Body of pancreas (tissue), 4 donors: ENCODE results near the gene HOXA6. TPM values are rescaled to one million over a fixed set of nuclear protein-coding genes. Genes with fewer than 3 reads are reported as not detected.

Experiments used
- ATAC-seq: fragments of 150-250 bp; one replicate; pipeline ENCODE4 v1.9.1; 2016
- DNase-seq, 4 donors: peaks; one replicate each; pipeline ENCODE4 v3.0.0-alpha.2; 2019
- H3K27ac ChIP-seq, 4 donors: fragments of 200-600 bp; sonication (generic); 1 replicate in 3 of 4; 2 replicates in 1 of 4; pipeline versions ENCODE4 v1.5.1 to v1.6.1; 2016 to 2019; ENCODE audit warnings: mild to moderate bottlenecking in 1 of 4, mixed read lengths in 1 of 4, moderate library complexity in 1 of 4
- H3K27me3 ChIP-seq, 2 donors: fragments of 200-600 bp; sonication (generic); one replicate each; pipeline ENCODE4 v1.6.0; 2016; ENCODE audit warnings: mild to moderate bottlenecking in 1 of 2
- H3K36me3 ChIP-seq, 2 donors: fragments of 200-600 bp; sonication (generic); replicated peaks in 1 of 2; 2 replicates each; pipeline ENCODE4 v1.5.1; 2016; ENCODE audit warnings: low read depth in 2 of 2; ENCODE audit not compliant: insufficient read depth in 1 of 2
- H3K4me1 ChIP-seq: fragments of 200-600 bp; sonication (generic); one replicate; pipeline ENCODE4 v1.6.0; 2016
- H3K4me3 ChIP-seq, 2 donors: fragments of 200-600 bp; sonication (generic); 1 replicate in 1 of 2; 2 replicates in 1 of 2; pipeline ENCODE4 v1.5.1; 2016 to 2019
- H3K9me3 ChIP-seq, 3 donors: fragments of 200-600 bp; sonication (generic); 1 replicate in 2 of 3; 2 replicates in 1 of 3; pipeline ENCODE4 v1.5.1; 2016
- CTCF ChIP-seq, 7 experiments: fragments of 450-650 bp in 4 of 7; fragments of 200-600 bp in 3 of 7; sonication (generic) in 3 of 7; IDR thresholded peaks; one replicate each; pipeline ENCODE4 v1.5.1; 2016 to 2019; ENCODE audit warnings: antibody characterized with exemption in 7 of 7
- POLR2A ChIP-seq, 3 donors: fragments of 450-650 bp; IDR thresholded peaks; one replicate each; pipeline ENCODE4 v1.6.1; 2016; ENCODE audit warnings: antibody characterized with exemption in 3 of 3, mild to moderate bottlenecking in 2 of 3
- WGBS, 2 donors: methylation state at CpG; one replicate each; pipeline ENCODE4 v1.1.5; 2017; 5-methylcytosine and 5-hydroxymethylcytosine counted together
- intact Hi-C: fragments of 100-400 bp; cut with DNase I; formaldehyde crosslinking; loops from one replicate; pipeline ENCODE4 v1.15.1; 2023
- total RNA-seq, 2 donors: library from RNA; depleted of rRNA; stranded (reverse); fragments of >200 nt; gene quantifications; one replicate each; pipeline ENCODE4 v1.1.0, GENCODE V29; 2016

Gene HOXA6
- total RNA-seq, 2 donors from 2014 or later, result not detected

- H3K4me3 ChIP-seq, result no peak overlapping the region
- no peak overlapping the region for H3K27ac ChIP-seq
- ATAC-seq (no peak), DNase-seq (no peak)
- H3K9me3 ChIP-seq, result no peaks in the 10 kb centered on the region
- TF ChIP-seq CTCF (IDR thresholded peaks at IDR 0.05) (no peak), POLR2A (IDR thresholded peaks at IDR 0.05) (no peak)
- no peaks in the 10 kb centered on the region for H3K36me3 ChIP-seq
- H3K4me1 ChIP-seq, result peaks cover 16% of the 10 kb centered on the region
- WGBS, 2 donors, result 10 to 19% methylated on average over 3 of the region's 3 CpGs
- intact Hi-C loops, result no loop called here
- H3K27me3 ChIP-seq, result peaks cover 0 to 58% of the 10 kb centered on the region in 2 donors
Measured at GRCh38 chr7:27126596-27127327, 20.8 kb downstream of the HOXA6 start.

GRCh38 chr7:27125986-27126394 is 21.6 kb downstream of the HOXA6 start:
- no peak for DNase-seq
- Histone ChIP-seq H3K27me3 (peaks cover 0 to 52% of the 10 kb centered on the region in 2 donors), H3K27ac (no peak overlapping the region), H3K4me3 (no peak overlapping the region), H3K9me3 (no peaks in the 10 kb centered on the region), H3K4me1 (peaks cover 14% of the 10 kb centered on the region), H3K36me3 (no peaks in the 10 kb centered on the region)
- WGBS, 2 donors, result 8 to 23% methylated on average over 5 of the region's 5 CpGs
- intact Hi-C loops, result no loop called here
- no peak for TF ChIP-seq CTCF (IDR thresholded peaks at IDR 0.05)
- TF ChIP-seq POLR2A (IDR thresholded peaks at IDR 0.05), result no peak
- ATAC-seq, result no peak

GRCh38 chr7:27124902-27125689 is 22.5 kb downstream of the HOXA6 start:
- WGBS, 2 donors, result 19 to 30% methylated on average over 6 to 8 of the region's 8 CpGs
- TF ChIP-seq CTCF (IDR thresholded peaks at IDR 0.05), result no peak
- no peak for TF ChIP-seq POLR2A (IDR thresholded peaks at IDR 0.05)
- Histone ChIP-seq H3K36me3 (no peaks in the 10 kb centered on the region), H3K4me1 (peaks cover 7% of the 10 kb centered on the region), H3K9me3 (no peaks in the 10 kb centered on the region), H3K4me3 (no peak overlapping the region), H3K27me3 (peaks cover 0 to 53% of the 10 kb centered on the region in 2 donors), H3K27ac (no peak overlapping the region)
- ATAC-seq (no peak), DNase-seq (no peak)
- intact Hi-C loops, result no loop called here

GRCh38 chr7:27124096-27124901 is 23.3 kb downstream of the HOXA6 start:
- WGBS, 2 donors, result 19 to 29% methylated on average over 26 to 43 of the region's 43 CpGs

More at GRCh38 chr7:27124096-27124901, 23.3 kb downstream of the HOXA6 start:
- H3K27me3 ChIP-seq, result peaks cover 0 to 47% of the 10 kb centered on the region in 2 donors
- no peak overlapping the region for H3K4me3 ChIP-seq
- DNase-seq, result no peak
- ATAC-seq, result peak; percentile 20
- no peaks in the 10 kb centered on the region for H3K36me3 ChIP-seq
- peaks cover 7% of the 10 kb centered on the region for H3K4me1 ChIP-seq
- H3K9me3 ChIP-seq, result no peaks in the 10 kb centered on the region
- H3K27ac ChIP-seq, result peak overlapping the region in 1 of 4 donors; percentile 21
- TF ChIP-seq CTCF (IDR thresholded peaks at IDR 0.05) (no peak), POLR2A (IDR thresholded peaks at IDR 0.05) (no peak)
- intact Hi-C loops, result no loop called here
